ENCODE measurements around the gene CRIM1. TPM values are rescaled to one million over a fixed set of nuclear protein-coding genes. Genes with fewer than 3 reads are reported as not detected.

Gene CRIM1
- total RNA-seq, 1 experiment from 2014 or later = 27.6 TPM

DNA sequence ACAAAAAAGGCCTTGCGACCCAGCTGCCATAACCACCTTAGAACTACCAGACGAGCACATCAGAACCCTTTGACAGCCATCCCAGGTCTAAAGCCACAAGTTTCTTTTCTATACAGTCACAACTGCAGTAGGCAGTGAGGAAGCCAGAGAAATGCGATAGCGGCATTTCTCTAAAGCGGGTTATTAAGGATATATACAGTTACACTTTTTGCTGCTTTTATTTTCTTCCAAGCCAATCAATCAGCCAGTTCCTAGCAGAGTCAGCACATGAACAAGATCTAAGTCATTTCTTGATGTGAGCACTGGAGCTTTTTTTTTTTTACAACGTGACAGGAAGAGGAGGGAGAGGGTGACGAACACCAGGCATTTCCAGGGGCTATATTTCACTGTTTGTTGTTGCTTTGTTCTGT, 193.6 kb downstream of the CRIM1 start:
- H3K9me3 ChIP-seq (ENCODE audit: control insufficient read depth, low read depth, low read length) = no peaks in the 10 kb centered on the region
- no peak overlapping the region for H3K56ac ChIP-seq (ENCODE audit: insufficient read length, low read depth, low read length)
- H3K23ac ChIP-seq (ENCODE audit: insufficient read length, low read depth, low read length) = no peak overlapping the region
- no peak overlapping the region for H2BK15ac ChIP-seq (ENCODE audit: low read depth, low read length)
- H2AFZ ChIP-seq (ENCODE audit: low read length) = no peak overlapping the region
- no peaks in the 10 kb centered on the region for H4K20me1 ChIP-seq (ENCODE audit: control insufficient read depth, insufficient read depth, insufficient read length)
- no peak overlapping the region for H3T11ph ChIP-seq (ENCODE audit: low read length)
- no peak overlapping the region for H2AK5ac ChIP-seq (ENCODE audit: insufficient read length, low read length)
- H3K4me3 Mint-ChIP-seq = no peak overlapping the region
- H3K9me3 Mint-ChIP-seq = no peaks in the 10 kb centered on the region
- no peak overlapping the region for H3K18ac ChIP-seq (ENCODE audit: insufficient read length, low read depth, low read length)
- H3K14ac ChIP-seq (ENCODE audit: insufficient read depth, low read length) = no peak overlapping the region
- no peak overlapping the region for H2BK12ac ChIP-seq (ENCODE audit: insufficient read length, low read depth, low read length)
- H3K27me3 ChIP-seq (ENCODE audit: insufficient read depth, low read length) = no peaks in the 10 kb centered on the region
- H4K5ac ChIP-seq (ENCODE audit: insufficient read length, low read depth, low read length) = no peak overlapping the region
- no peaks in the 10 kb centered on the region for H3K23me2 ChIP-seq (ENCODE audit: insufficient read length, low read depth, low read length, poor library complexity, severe bottlenecking)
- no peak overlapping the region for H2BK120ac ChIP-seq (ENCODE audit: low read depth, low read length, poor library complexity, severe bottlenecking)
- H3K4ac ChIP-seq (ENCODE audit: low read depth, low read length) = no peak overlapping the region
- DNase-seq = no peak
- no peaks in the 10 kb centered on the region for H3K27me3 Mint-ChIP-seq (ENCODE audit: low read depth)
- H3K4me1 ChIP-seq (ENCODE audit: insufficient read depth, low read length) = no peaks in the 10 kb centered on the region
- TF ChIP-seq, protein P1, sequence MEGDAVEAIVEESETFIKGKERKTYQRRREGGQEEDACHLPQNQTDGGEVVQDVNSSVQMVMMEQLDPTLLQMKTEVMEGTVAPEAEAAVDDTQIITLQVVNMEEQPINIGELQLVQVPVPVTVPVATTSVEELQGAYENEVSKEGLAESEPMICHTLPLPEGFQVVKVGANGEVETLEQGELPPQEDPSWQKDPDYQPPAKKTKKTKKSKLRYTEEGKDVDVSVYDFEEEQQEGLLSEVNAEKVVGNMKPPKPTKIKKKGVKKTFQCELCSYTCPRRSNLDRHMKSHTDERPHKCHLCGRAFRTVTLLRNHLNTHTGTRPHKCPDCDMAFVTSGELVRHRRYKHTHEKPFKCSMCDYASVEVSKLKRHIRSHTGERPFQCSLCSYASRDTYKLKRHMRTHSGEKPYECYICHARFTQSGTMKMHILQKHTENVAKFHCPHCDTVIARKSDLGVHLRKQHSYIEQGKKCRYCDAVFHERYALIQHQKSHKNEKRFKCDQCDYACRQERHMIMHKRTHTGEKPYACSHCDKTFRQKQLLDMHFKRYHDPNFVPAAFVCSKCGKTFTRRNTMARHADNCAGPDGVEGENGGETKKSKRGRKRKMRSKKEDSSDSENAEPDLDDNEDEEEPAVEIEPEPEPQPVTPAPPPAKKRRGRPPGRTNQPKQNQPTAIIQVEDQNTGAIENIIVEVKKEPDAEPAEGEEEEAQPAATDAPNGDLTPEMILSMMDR (conservative IDR thresholded peaks at IDR 0.05) = no peak
- H3K27ac ChIP-seq (ENCODE audit: insufficient read length, low read depth, low read length) = no peak overlapping the region
- WGBS (ENCODE audit: extremely low coverage, insufficient read length, low lambda C conversion rate) = no CpG with 5 or more reads among the region's 7 CpGs
- no peak overlapping the region for H4K91ac ChIP-seq (ENCODE audit: insufficient read length, low read depth, low read length)
- no peak overlapping the region for H3K9ac ChIP-seq (ENCODE audit: extremely low read depth, insufficient read length, low read length)
- H3K4me2 ChIP-seq (ENCODE audit: insufficient read depth, insufficient read length, low read length) = no peak overlapping the region
- peaks cover 8 to 57% (median 48%) of the 10 kb centered on the region in 3 experiments; a peak in 6 of 7 replicates for H3K36me3 Mint-ChIP-seq (ENCODE audit: insufficient read depth in 1 of 3, low read depth in 3 of 3)
- H2BK20ac ChIP-seq (ENCODE audit: low read depth, low read length, poor library complexity, severe bottlenecking) = no peak overlapping the region
- H3K27ac Mint-ChIP-seq = peak overlapping the region in 1 of 3 experiments; percentile 12; a peak in 2 of 7 replicates
- H3K79me2 ChIP-seq (ENCODE audit: insufficient read depth, low read length) = no peaks in the 10 kb centered on the region
- no peaks in the 10 kb centered on the region for H3K79me1 ChIP-seq (ENCODE audit: insufficient read depth, low read depth, low read length, poor library complexity, severe bottlenecking)
- H2BK5ac ChIP-seq (ENCODE audit: insufficient read length, low read length) = no peak overlapping the region
- H4K8ac ChIP-seq (replicated peaks; ENCODE audit: insufficient read length, low read depth, low read length) = no peak overlapping the region
- no peaks in the 10 kb centered on the region for H3K4me1 Mint-ChIP-seq
